Peyer's patch (tissue), 4 donors: ENCODE results near the gene ZNF32. TPM values are rescaled to one million over a fixed set of nuclear protein-coding genes. Genes with fewer than 3 reads are reported as not detected.
A peak's percentile ranks its signal among the peaks of the same experiment; 100 is the strongest.
"Not testable (repeated sequence)": the region's sequence is repeated elsewhere in the genome, so short reads cannot be mapped to it uniquely, and the experiment has no call there.

Experiments used
- DNase-seq, 3 donors: peaks; one replicate each; pipeline ENCODE4 v3.0.0-alpha.2; 2017 to 2019
- H3K27ac ChIP-seq, 4 donors: fragments of 200-600 bp; sonication (generic); one replicate each; pipeline ENCODE4 v1.5.1; 2016 to 2019
- H3K27me3 ChIP-seq, 2 donors: fragments of 200-600 bp; sonication (generic); one replicate each; pipeline ENCODE4 v1.5.1; 2019
- H3K36me3 ChIP-seq, 3 donors: fragments of 200-600 bp; sonication (generic); one replicate each; pipeline ENCODE4 v1.5.1; 2016 to 2019
- H3K4me1 ChIP-seq, 4 donors: fragments of 200-600 bp; sonication (generic); one replicate each; pipeline ENCODE4 v1.5.1; 2016 to 2019
- H3K4me3 ChIP-seq, 4 donors: fragments of 200-600 bp; sonication (generic); 1 replicate in 3 of 4; 2 replicates in 1 of 4; pipeline ENCODE4 v1.5.1; 2016 to 2019; ENCODE audit warnings: mild to moderate bottlenecking in 1 of 4
- H3K9me3 ChIP-seq, 4 donors: fragments of 200-600 bp; sonication (generic); one replicate each; pipeline ENCODE4 v1.5.1; 2016 to 2019; ENCODE audit warnings: mild to moderate bottlenecking in 1 of 4
- POLR2A ChIP-seq, 2 donors: fragments of 450-650 bp; IDR thresholded peaks; one replicate each; pipeline ENCODE4 v1.5.1; 2017; ENCODE audit warnings: antibody characterized with exemption in 2 of 2, mild to moderate bottlenecking in 2 of 2, moderate library complexity in 2 of 2
- total RNA-seq, 4 donors: library from RNA; depleted of rRNA; stranded (reverse); fragments of >200 nt; gene quantifications; one replicate each; pipeline ENCODE4 v1.1.0, GENCODE V29; 2016
- TF ChIP-seq, protein P1 (sequence below), 6 experiments: fragments of 450-650 bp in 4 of 6; fragments of 200-600 bp in 2 of 6; sonication (generic) in 1 of 6; IDR thresholded peaks; one replicate each; pipeline ENCODE4 v1.5.1; 2017 to 2019; ENCODE audit warnings: antibody characterized with exemption in 6 of 6, mild to moderate bottlenecking in 3 of 6, moderate library complexity in 1 of 6

ZNF32 gene
- total RNA-seq, 4 donors from 2014 or later = 19.3 to 51.2 (median 23.1) TPM

- Histone ChIP-seq H3K4me1 (no peaks in the 10 kb centered on the region), H3K4me3 (no peak overlapping the region), H3K36me3 (peaks cover 0 to 26% (median 0%) of the 10 kb centered on the region in 3 donors), H3K27me3 (no peaks in the 10 kb centered on the region), H3K27ac (no peak overlapping the region), H3K9me3 (peaks cover 0 to 19% (median 4%) of the 10 kb centered on the region in 4 donors)
- TF ChIP-seq, protein P1, sequence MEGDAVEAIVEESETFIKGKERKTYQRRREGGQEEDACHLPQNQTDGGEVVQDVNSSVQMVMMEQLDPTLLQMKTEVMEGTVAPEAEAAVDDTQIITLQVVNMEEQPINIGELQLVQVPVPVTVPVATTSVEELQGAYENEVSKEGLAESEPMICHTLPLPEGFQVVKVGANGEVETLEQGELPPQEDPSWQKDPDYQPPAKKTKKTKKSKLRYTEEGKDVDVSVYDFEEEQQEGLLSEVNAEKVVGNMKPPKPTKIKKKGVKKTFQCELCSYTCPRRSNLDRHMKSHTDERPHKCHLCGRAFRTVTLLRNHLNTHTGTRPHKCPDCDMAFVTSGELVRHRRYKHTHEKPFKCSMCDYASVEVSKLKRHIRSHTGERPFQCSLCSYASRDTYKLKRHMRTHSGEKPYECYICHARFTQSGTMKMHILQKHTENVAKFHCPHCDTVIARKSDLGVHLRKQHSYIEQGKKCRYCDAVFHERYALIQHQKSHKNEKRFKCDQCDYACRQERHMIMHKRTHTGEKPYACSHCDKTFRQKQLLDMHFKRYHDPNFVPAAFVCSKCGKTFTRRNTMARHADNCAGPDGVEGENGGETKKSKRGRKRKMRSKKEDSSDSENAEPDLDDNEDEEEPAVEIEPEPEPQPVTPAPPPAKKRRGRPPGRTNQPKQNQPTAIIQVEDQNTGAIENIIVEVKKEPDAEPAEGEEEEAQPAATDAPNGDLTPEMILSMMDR (IDR thresholded peaks at IDR 0.05) = no peak
- TF ChIP-seq POLR2A (IDR thresholded peaks at IDR 0.05) = no peak
- DNase-seq = no peak
These were observed 31.8 kb downstream of the ZNF32 start for GRCh38 chr10:43616697-43617370.

GRCh38 chr10:43610636-43611035, 38.0 kb downstream of the ZNF32 start:
- Histone ChIP-seq H3K9me3 (peaks cover 0 to 7% (median 0%) of the 10 kb centered on the region in 4 donors), H3K36me3 (peaks cover 0 to 13% (median 0%) of the 10 kb centered on the region in 3 donors)
- TF ChIP-seq, protein P1 (IDR thresholded peaks at IDR 0.05) = no peak
- TF ChIP-seq POLR2A (IDR thresholded peaks at IDR 0.05) = no peak

DNA sequence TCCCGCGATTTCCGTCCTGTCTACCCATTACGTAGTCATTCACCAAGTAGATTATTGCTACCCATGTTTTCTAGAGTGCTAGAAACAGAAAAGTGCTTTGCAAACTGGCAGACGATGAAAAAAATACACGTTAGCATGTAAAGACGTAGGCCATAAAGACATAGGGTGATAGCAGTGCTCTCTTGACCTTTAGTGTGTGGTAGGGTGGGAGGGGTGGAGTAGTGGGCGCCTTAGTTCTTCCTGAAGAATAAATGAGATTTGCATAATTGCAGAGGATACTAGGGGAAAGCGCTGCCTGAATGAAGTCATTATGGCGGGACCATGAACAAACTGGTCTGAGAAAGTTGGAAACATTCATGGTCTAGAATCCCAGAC, 41.5 kb downstream of the ZNF32 start:
- Histone ChIP-seq H3K27me3 (no peaks in the 10 kb centered on the region), H3K27ac (no peak overlapping the region), H3K36me3 (no peaks in the 10 kb centered on the region), H3K4me1 (no peaks in the 10 kb centered on the region), H3K9me3 (no peaks in the 10 kb centered on the region), H3K4me3 (peak overlapping the region; percentile 84 to 97 (median 93))
- TF ChIP-seq, protein P1 (IDR thresholded peaks at IDR 0.05) = no peak
- no peak for TF ChIP-seq POLR2A (IDR thresholded peaks at IDR 0.05)
- no peak for DNase-seq

More at GRCh38 chr10:43610636-43611035, 38.0 kb downstream of the ZNF32 start:
- DNase-seq = no peak
- H3K4me3 ChIP-seq = no peak overlapping the region
- no peaks in the 10 kb centered on the region for H3K4me1 ChIP-seq
- H3K27me3 ChIP-seq = no peaks in the 10 kb centered on the region
- no peak overlapping the region for H3K27ac ChIP-seq

DNA sequence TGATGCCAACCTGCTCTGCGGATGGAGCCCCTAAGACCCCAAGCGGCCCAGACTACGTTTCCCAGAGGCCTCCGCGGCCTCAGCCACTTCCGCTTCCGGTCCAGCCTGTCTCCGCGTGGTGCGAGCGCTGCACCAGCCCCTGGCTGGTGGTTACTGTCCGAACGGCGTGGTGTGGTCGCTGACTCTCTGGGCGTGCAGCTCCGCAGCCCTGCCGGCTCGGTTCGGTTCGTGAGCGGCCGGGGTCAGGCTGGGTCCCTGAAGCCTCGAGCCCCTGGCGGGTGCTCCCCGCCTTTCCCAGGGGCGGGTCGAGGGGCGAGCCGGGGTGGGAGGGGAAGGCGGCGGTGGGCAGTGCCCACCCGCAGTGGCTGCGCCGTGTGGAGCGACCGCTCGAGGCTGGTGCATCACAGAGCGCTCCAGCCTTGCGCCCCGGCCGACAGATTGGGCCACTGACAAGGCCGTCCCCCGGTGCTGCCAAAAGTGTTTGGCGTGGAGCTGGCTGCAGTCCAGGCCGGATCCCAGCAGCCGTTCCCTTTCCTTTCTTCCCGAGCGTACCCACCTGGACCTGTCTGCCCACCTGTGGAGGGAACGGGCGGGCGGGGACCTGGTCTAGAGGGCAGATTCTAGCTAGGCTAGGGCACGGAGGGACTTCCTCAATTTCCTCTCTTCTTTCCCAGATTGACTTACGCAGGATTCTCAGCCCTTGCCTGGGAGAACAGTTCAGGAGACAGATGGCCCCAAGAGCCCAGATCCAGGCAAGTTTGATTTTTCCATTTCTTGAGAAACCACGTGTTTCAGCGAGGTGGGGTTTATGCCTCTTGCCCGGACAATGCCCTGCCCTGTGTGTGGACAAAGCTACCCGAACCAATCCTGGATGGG, 42.1 kb downstream of the ZNF32 start, which contains the start of gene ZNF485:
ZNF485 (plus strand) TSS at position 116 of the 876 bp plus-strand sequence; CDS start at position 729, 613 bp downstream.
- peak; percentile 59 to 85 (median 71) for DNase-seq
- TF ChIP-seq, protein P1 (IDR thresholded peaks at IDR 0.05) = peak in 1 of 6 experiments; percentile 1
- peak in 1 of 2 donors; percentile 16 for TF ChIP-seq POLR2A (IDR thresholded peaks at IDR 0.05)
- Histone ChIP-seq H3K4me1 (no peaks in the 10 kb centered on the region), H3K9me3 (no peaks in the 10 kb centered on the region), H3K4me3 (peak within 1 kb of the TSS; percentile 84 to 97 (median 93)), H3K27ac (peak within 1 kb of the TSS; percentile 21 to 81 (median 45)), H3K27me3 (no peaks in the 10 kb centered on the region), H3K36me3 (no peaks in the 10 kb centered on the region)

- peak overlapping the region in 1 of 4 donors; percentile 81 for H3K27ac ChIP-seq
- no peaks in the 10 kb centered on the region for H3K4me1 ChIP-seq
- DNase-seq = no peak
- no peaks in the 10 kb centered on the region for H3K36me3 ChIP-seq
- no peaks in the 10 kb centered on the region for H3K9me3 ChIP-seq
- TF ChIP-seq, protein P1 (IDR thresholded peaks at IDR 0.05) = no peak
- TF ChIP-seq POLR2A (IDR thresholded peaks at IDR 0.05) = no peak
- H3K4me3 ChIP-seq = peak overlapping the region; percentile 84 to 97 (median 93)
- no peaks in the 10 kb centered on the region for H3K27me3 ChIP-seq
These were observed 42.8 kb downstream of the ZNF32 start for GRCh38 chr10:43605850-43606322.

- not testable (repeated sequence) for H3K27me3 ChIP-seq, H3K4me1 ChIP-seq, H3K4me3 ChIP-seq, DNase-seq, H3K36me3 ChIP-seq, H3K27ac ChIP-seq, H3K9me3 ChIP-seq
These were observed 47.1 kb downstream of the ZNF32 start for GRCh38 chr10:43601576-43601975.
